ENCODE measurements around the gene RNF207. TPM values are rescaled to one million over a fixed set of nuclear protein-coding genes. Genes with fewer than 3 reads are reported as not detected.
"Not testable (repeated sequence)": the region's sequence is repeated elsewhere in the genome, so short reads cannot be mapped to it uniquely, and the experiment has no call there.

The RNF207 gene
- total and polyA plus RNA-seq, 2 experiments from 2014 or later, result 29.3 to 30.9 TPM

- Histone ChIP-seq H2AFZ (no peak overlapping the region), H4K20me1 (ENCODE audit: insufficient read depth, poor library complexity, severe bottlenecking) (no peaks in the 10 kb centered on the region), H3K9me3 (ENCODE audit: low read depth) (no peaks in the 10 kb centered on the region), H3K79me2 (peaks cover 2% of the 10 kb centered on the region), H3K27ac (peak overlapping the region; percentile 58), H3K9me2 (replicated peaks; ENCODE audit: insufficient read depth) (no peaks in the 10 kb centered on the region), H3K4me3 (no peak overlapping the region), H3K4me2 (no peak overlapping the region), H3K4me1 (ENCODE audit: insufficient read depth) (peaks cover 6% of the 10 kb centered on the region), H3K36me3 (replicated peaks; ENCODE audit: insufficient read depth, low read depth) (no peaks in the 10 kb centered on the region), H3K27me3 (no peaks in the 10 kb centered on the region)
- DNase-seq (ENCODE audit: low spot score), result no peak
- TF ChIP-seq EZH2 (IDR thresholded peaks at IDR 0.05; ENCODE audit: borderline replicate concordance) (no peak), EZH2phosphoT487 (IDR thresholded peaks at IDR 0.05; ENCODE audit: low read depth, severe bottlenecking, unreplicated experiment) (no peak), CTCF (IDR thresholded peaks at IDR 0.05; ENCODE audit: poor library complexity) (no peak)
- WGBS (ENCODE audit: low lambda C conversion rate, missing lambda C conversion rate), result 84% methylated on average over 16 of the region's 16 CpGs
Measured at GRCh38 chr1:6218375-6219164, 12.7 kb downstream of the RNF207 start.

GRCh38 chr1:6219641-6220040, 13.7 kb downstream of the RNF207 start:
- not testable (repeated sequence) for H3K9me3 ChIP-seq (ENCODE audit: low read depth); H3K27ac ChIP-seq; H4K20me1 ChIP-seq (ENCODE audit: insufficient read depth, poor library complexity, severe bottlenecking); H3K9me2 ChIP-seq (replicated peaks; ENCODE audit: insufficient read depth); H3K36me3 ChIP-seq (replicated peaks; ENCODE audit: insufficient read depth, low read depth); H3K4me2 ChIP-seq; H2AFZ ChIP-seq; H3K27me3 ChIP-seq; H3K4me3 ChIP-seq; H3K79me2 ChIP-seq; DNase-seq (ENCODE audit: low spot score)
- WGBS (ENCODE audit: low lambda C conversion rate, missing lambda C conversion rate), result 86% methylated on average over 11 of the region's 11 CpGs
- H3K4me1 ChIP-seq (ENCODE audit: insufficient read depth), result peaks cover 11% of the 10 kb centered on the region

GRCh38 chr1:6220236-6220635, 14.3 kb downstream of the RNF207 start:
- Histone ChIP-seq H3K27me3 (no peaks in the 10 kb centered on the region), H3K9me3 (ENCODE audit: low read depth) (no peaks in the 10 kb centered on the region), H2AFZ (no peak overlapping the region), H3K9me2 (replicated peaks; ENCODE audit: insufficient read depth) (no peaks in the 10 kb centered on the region), H3K27ac (no peak overlapping the region), H3K4me1 (ENCODE audit: insufficient read depth) (peaks cover 14% of the 10 kb centered on the region), H3K4me3 (no peak overlapping the region), H3K36me3 (replicated peaks; ENCODE audit: insufficient read depth, low read depth) (no peaks in the 10 kb centered on the region), H3K4me2 (no peak overlapping the region), H4K20me1 (ENCODE audit: insufficient read depth, poor library complexity, severe bottlenecking) (no peaks in the 10 kb centered on the region), H3K79me2 (peaks cover 2% of the 10 kb centered on the region)
- no peak for DNase-seq (ENCODE audit: low spot score)
- no peak for TF ChIP-seq EZH2phosphoT487 (IDR thresholded peaks at IDR 0.05; ENCODE audit: low read depth, severe bottlenecking, unreplicated experiment)
- TF ChIP-seq EZH2 (IDR thresholded peaks at IDR 0.05; ENCODE audit: borderline replicate concordance), result no peak
- TF ChIP-seq CTCF (IDR thresholded peaks at IDR 0.05; ENCODE audit: poor library complexity), result no peak
- 82% methylated on average over 8 of the region's 8 CpGs for WGBS (ENCODE audit: low lambda C conversion rate, missing lambda C conversion rate)

- Histone ChIP-seq H3K27ac (no peak overlapping the region), H3K27me3 (no peaks in the 10 kb centered on the region), H3K4me3 (no peak overlapping the region), H3K36me3 (replicated peaks; ENCODE audit: insufficient read depth, low read depth) (no peaks in the 10 kb centered on the region), H3K79me2 (peaks cover 2% of the 10 kb centered on the region), H3K4me1 (ENCODE audit: insufficient read depth) (peaks cover 15% of the 10 kb centered on the region), H4K20me1 (ENCODE audit: insufficient read depth, poor library complexity, severe bottlenecking) (no peaks in the 10 kb centered on the region), H3K9me3 (ENCODE audit: low read depth) (no peaks in the 10 kb centered on the region), H2AFZ (no peak overlapping the region), H3K9me2 (replicated peaks; ENCODE audit: insufficient read depth) (no peaks in the 10 kb centered on the region), H3K4me2 (no peak overlapping the region)
- DNase-seq (ENCODE audit: low spot score), result no peak
- 95% methylated on average over 12 of the region's 12 CpGs for WGBS (ENCODE audit: low lambda C conversion rate, missing lambda C conversion rate)
- TF ChIP-seq EZH2 (IDR thresholded peaks at IDR 0.05; ENCODE audit: borderline replicate concordance), result no peak
- no peak for TF ChIP-seq EZH2phosphoT487 (IDR thresholded peaks at IDR 0.05; ENCODE audit: low read depth, severe bottlenecking, unreplicated experiment)
- no peak for TF ChIP-seq CTCF (IDR thresholded peaks at IDR 0.05; ENCODE audit: poor library complexity)
Measured at GRCh38 chr1:6221210-6221784, 15.4 kb downstream of the RNF207 start.
